Measurements from ENCODE around the gene MDFIC2.
"Not testable (repeated sequence)": the region's sequence is repeated elsewhere in the genome, so short reads cannot be mapped to it uniquely, and the experiment has no call there.

Gene MDFIC2

GRCh38 chr3:70233112-70233511 is 79.3 kb downstream of the MDFIC2 start:
- Mint-ChIP-seq H3K36me3 (no peaks in the 10 kb centered on the region), H3K4me3 (no peak overlapping the region), H3K9me3 (no peaks in the 10 kb centered on the region), H3K4me1 (no peaks in the 10 kb centered on the region), H3K27me3 (no peaks in the 10 kb centered on the region), H3K27ac (no peak overlapping the region)

DNA sequence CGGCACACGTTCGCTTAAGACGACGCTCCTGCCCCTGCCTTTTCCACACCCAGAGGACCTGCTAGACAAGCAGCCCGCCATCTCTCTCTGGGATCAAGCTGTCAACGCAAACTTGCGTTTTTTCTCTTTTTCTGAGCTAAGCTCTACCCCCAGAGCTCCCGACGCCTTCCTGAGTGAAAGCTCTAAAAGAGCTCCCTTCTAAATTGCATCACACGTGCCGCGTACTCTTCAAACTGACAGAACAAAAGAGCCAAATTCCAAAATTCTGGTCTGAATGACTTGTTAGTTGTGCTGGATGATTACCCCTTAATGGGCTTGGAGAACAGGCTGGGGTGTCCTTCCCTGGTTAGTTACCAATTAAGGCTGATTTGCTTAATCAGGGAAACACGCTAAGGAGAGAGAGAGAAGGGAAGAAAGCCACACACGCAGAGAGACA is 81.2 kb downstream of the MDFIC2 start:
- Mint-ChIP-seq H3K4me1 (no peaks in the 10 kb centered on the region), H3K9me3 (no peaks in the 10 kb centered on the region), H3K4me3 (no peak overlapping the region), H3K27ac (no peak overlapping the region), H3K27me3 (peaks cover 4% of the 10 kb centered on the region), H3K36me3 (no peaks in the 10 kb centered on the region)

GRCh38 chr3:70227437-70227836 is 85.0 kb downstream of the MDFIC2 start:
- Mint-ChIP-seq H3K4me3 (no peak overlapping the region), H3K36me3 (no peaks in the 10 kb centered on the region), H3K9me3 (no peaks in the 10 kb centered on the region), H3K4me1 (no peaks in the 10 kb centered on the region), H3K27ac (no peak overlapping the region), H3K27me3 (peaks cover 5% of the 10 kb centered on the region)

GRCh38 chr3:70225146-70225545 is 87.3 kb downstream of the MDFIC2 start:
- peaks cover 5% of the 10 kb centered on the region for H3K27me3 Mint-ChIP-seq
- no peak overlapping the region for H3K27ac Mint-ChIP-seq
- H3K36me3 Mint-ChIP-seq: no peaks in the 10 kb centered on the region
- H3K4me3 Mint-ChIP-seq: no peak overlapping the region
- H3K4me1 Mint-ChIP-seq: no peaks in the 10 kb centered on the region
- no peaks in the 10 kb centered on the region for H3K9me3 Mint-ChIP-seq

GRCh38 chr3:70224337-70224736 is 88.1 kb downstream of the MDFIC2 start:
- no peaks in the 10 kb centered on the region for H3K9me3 Mint-ChIP-seq
- no peak overlapping the region for H3K27ac Mint-ChIP-seq
- H3K36me3 Mint-ChIP-seq: no peaks in the 10 kb centered on the region
- H3K27me3 Mint-ChIP-seq: peaks cover 5% of the 10 kb centered on the region
- H3K4me1 Mint-ChIP-seq: no peaks in the 10 kb centered on the region
- H3K4me3 Mint-ChIP-seq: no peak overlapping the region

GRCh38 chr3:70218471-70218870 is 94.0 kb downstream of the MDFIC2 start:
- no peak overlapping the region for H3K27ac Mint-ChIP-seq
- no peaks in the 10 kb centered on the region for H3K36me3 Mint-ChIP-seq
- peaks cover 3% of the 10 kb centered on the region for H3K27me3 Mint-ChIP-seq
- H3K4me1 Mint-ChIP-seq: no peaks in the 10 kb centered on the region
- no peaks in the 10 kb centered on the region for H3K9me3 Mint-ChIP-seq
- H3K4me3 Mint-ChIP-seq: no peak overlapping the region

- H3K36me3 Mint-ChIP-seq, H3K9me3 Mint-ChIP-seq, H3K27ac Mint-ChIP-seq, H3K4me1 Mint-ChIP-seq, H3K4me3 Mint-ChIP-seq, H3K27me3 Mint-ChIP-seq: not testable (repeated sequence)
These were observed 101.2 kb downstream of the MDFIC2 start for GRCh38 chr3:70211274-70211673.

DNA sequence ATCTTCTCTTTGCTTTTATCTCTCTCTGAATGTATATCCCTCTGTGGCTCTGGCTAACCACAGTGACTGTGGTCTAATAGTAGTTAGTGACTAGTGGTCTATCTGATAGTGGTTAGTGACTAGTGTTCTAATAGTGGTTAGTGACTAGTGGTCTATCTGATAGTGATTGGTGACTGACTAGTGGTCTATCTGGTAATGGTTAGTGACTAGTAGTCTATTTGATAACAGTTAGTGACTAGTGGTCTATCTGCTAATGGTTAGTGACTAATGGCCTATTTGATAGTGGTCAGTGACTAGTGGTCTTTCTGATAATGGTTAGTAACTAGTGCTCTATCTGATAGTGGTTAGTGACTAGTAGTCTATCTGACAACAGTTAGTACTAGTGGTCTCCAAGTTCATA is 110.5 kb downstream of the MDFIC2 start:
- Mint-ChIP-seq H3K4me1 (no peaks in the 10 kb centered on the region), H3K9me3 (no peaks in the 10 kb centered on the region), H3K4me3 (no peak overlapping the region), H3K27me3 (peaks cover 10% of the 10 kb centered on the region), H3K36me3 (no peaks in the 10 kb centered on the region), H3K27ac (no peak overlapping the region)

GRCh38 chr3:70189884-70190473 is 122.5 kb downstream of the MDFIC2 start:
- Mint-ChIP-seq H3K4me3 (no peak overlapping the region), H3K27ac (no peak overlapping the region), H3K36me3 (no peaks in the 10 kb centered on the region), H3K27me3 (peaks cover 8% of the 10 kb centered on the region), H3K4me1 (no peaks in the 10 kb centered on the region), H3K9me3 (no peaks in the 10 kb centered on the region)

DNA sequence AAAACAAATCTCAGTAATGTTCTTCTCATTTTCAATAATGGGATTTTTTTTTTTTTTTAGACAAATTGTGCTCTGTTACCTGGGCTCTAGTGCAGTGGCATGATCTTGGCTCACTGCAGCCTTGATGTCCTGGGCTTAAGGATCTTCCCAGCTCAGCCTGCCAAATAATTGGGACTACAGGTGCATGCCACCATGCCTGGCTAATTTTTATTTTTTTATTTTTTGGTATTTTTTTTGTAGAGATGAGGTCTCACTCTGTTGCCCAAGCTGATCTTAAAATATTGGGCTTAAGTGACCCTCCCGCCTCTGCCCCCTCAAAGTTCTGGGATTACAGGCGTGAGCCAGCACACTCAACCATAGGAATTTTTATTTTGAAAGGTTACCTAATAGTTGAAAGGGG is 126.2 kb downstream of the MDFIC2 start:
- peaks cover 4% of the 10 kb centered on the region for H3K27me3 Mint-ChIP-seq
- no peaks in the 10 kb centered on the region for H3K4me1 Mint-ChIP-seq
- H3K36me3 Mint-ChIP-seq: no peaks in the 10 kb centered on the region
- H3K27ac Mint-ChIP-seq: no peak overlapping the region
- no peak overlapping the region for H3K4me3 Mint-ChIP-seq
- H3K9me3 Mint-ChIP-seq: no peaks in the 10 kb centered on the region

- no peaks in the 10 kb centered on the region for H3K36me3 Mint-ChIP-seq
- H3K27ac Mint-ChIP-seq: no peak overlapping the region
- H3K4me1 Mint-ChIP-seq: no peaks in the 10 kb centered on the region
- H3K4me3 Mint-ChIP-seq: no peak overlapping the region
- no peaks in the 10 kb centered on the region for H3K9me3 Mint-ChIP-seq
- H3K27me3 Mint-ChIP-seq: peaks cover 4% of the 10 kb centered on the region
These were observed 126.8 kb downstream of the MDFIC2 start for GRCh38 chr3:70185661-70186060.

GRCh38 chr3:70183781-70184504 is 128.5 kb downstream of the MDFIC2 start:
- Mint-ChIP-seq H3K9me3 (no peaks in the 10 kb centered on the region), H3K36me3 (no peaks in the 10 kb centered on the region), H3K4me3 (no peak overlapping the region), H3K27ac (no peak overlapping the region), H3K27me3 (peaks cover 4% of the 10 kb centered on the region), H3K4me1 (no peaks in the 10 kb centered on the region)

DNA sequence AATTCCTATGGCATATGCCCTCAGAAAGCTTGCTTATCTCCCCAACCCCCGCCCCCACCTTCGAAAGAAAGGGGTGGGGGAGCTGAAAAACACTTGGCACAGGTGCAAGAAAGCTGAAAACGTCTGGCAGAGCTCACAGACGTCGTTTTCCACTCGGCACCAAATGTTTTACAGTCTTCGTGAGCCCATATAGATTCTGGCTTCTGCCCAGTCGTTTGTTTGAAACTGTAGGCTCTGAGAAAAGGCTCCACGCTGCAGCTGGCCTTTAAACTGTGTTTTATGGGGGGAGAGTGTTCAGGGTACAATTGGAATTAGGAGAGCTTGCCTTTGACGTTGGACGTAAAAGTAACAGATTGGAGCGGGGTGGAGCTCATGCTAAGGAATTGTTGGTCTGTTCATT is 130.3 kb downstream of the MDFIC2 start:
- Mint-ChIP-seq H3K9me3 (no peaks in the 10 kb centered on the region), H3K27me3 (peaks cover 7% of the 10 kb centered on the region), H3K4me1 (no peaks in the 10 kb centered on the region), H3K27ac (no peak overlapping the region), H3K36me3 (no peaks in the 10 kb centered on the region), H3K4me3 (no peak overlapping the region)

DNA sequence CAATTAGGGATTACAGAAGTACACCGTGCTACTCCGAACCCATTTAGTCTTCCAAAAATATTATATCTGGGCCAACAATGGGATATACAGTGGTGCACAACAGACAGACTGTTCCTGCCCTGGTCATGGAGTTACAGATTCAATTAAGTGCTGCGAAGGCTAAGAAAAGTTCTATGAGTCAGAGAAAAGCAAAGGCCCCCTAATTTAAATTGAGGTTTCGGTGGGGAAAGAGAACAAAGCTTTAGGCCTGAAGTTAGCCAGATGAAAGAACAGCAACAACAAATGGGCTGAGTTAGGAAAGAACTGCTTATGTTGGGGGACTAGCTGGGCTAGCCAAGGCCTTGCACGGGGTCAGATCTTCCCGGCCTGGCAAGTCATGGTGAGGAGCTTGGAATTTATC is 131.8 kb downstream of the MDFIC2 start:
- Mint-ChIP-seq H3K4me3 (no peak overlapping the region), H3K9me3 (no peaks in the 10 kb centered on the region), H3K27ac (no peak overlapping the region), H3K27me3 (peaks cover 8% of the 10 kb centered on the region), H3K4me1 (no peaks in the 10 kb centered on the region), H3K36me3 (no peaks in the 10 kb centered on the region)

- H3K27me3 Mint-ChIP-seq: peaks cover 9% of the 10 kb centered on the region
- H3K27ac Mint-ChIP-seq: no peak overlapping the region
- H3K4me3 Mint-ChIP-seq: no peak overlapping the region
- H3K9me3 Mint-ChIP-seq: no peaks in the 10 kb centered on the region
- H3K36me3 Mint-ChIP-seq: no peaks in the 10 kb centered on the region
- H3K4me1 Mint-ChIP-seq: no peaks in the 10 kb centered on the region
These were observed 133.3 kb downstream of the MDFIC2 start for GRCh38 chr3:70179111-70179510.

GRCh38 chr3:70177881-70178645 is 134.4 kb downstream of the MDFIC2 start:
- Mint-ChIP-seq H3K27ac (no peak overlapping the region), H3K9me3 (no peaks in the 10 kb centered on the region), H3K4me1 (no peaks in the 10 kb centered on the region)

More at GRCh38 chr3:70177881-70178645, 134.4 kb downstream of the MDFIC2 start:
- H3K4me3 Mint-ChIP-seq: no peak overlapping the region
- no peaks in the 10 kb centered on the region for H3K36me3 Mint-ChIP-seq
- H3K27me3 Mint-ChIP-seq: peaks cover 8% of the 10 kb centered on the region
